ENCODE data around the gene IL12RB2. TPM values are rescaled to one million over a fixed set of nuclear protein-coding genes. Genes with fewer than 3 reads are reported as not detected.

Gene IL12RB2, protein sequence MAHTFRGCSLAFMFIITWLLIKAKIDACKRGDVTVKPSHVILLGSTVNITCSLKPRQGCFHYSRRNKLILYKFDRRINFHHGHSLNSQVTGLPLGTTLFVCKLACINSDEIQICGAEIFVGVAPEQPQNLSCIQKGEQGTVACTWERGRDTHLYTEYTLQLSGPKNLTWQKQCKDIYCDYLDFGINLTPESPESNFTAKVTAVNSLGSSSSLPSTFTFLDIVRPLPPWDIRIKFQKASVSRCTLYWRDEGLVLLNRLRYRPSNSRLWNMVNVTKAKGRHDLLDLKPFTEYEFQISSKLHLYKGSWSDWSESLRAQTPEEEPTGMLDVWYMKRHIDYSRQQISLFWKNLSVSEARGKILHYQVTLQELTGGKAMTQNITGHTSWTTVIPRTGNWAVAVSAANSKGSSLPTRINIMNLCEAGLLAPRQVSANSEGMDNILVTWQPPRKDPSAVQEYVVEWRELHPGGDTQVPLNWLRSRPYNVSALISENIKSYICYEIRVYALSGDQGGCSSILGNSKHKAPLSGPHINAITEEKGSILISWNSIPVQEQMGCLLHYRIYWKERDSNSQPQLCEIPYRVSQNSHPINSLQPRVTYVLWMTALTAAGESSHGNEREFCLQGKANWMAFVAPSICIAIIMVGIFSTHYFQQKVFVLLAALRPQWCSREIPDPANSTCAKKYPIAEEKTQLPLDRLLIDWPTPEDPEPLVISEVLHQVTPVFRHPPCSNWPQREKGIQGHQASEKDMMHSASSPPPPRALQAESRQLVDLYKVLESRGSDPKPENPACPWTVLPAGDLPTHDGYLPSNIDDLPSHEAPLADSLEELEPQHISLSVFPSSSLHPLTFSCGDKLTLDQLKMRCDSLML
- total RNA-seq (2013; cell fraction: nucleolus; rRNA removed): 1.1 and 1.7 TPM in 2 replicates
- 0.85 and 1.1 TPM in 2 replicates for total RNA-seq (2014; rRNA removed)
- total RNA-seq (2014; rRNA removed; fragmentation: Illumina TruSeq; extraction: Trizol): 0.60 and 1.1 TPM in 2 replicates
- 0.54 and 0.61 TPM in 2 replicates for total RNA-seq (2021)
- polyA plus RNA-seq (2011; ENCODE audit: low read depth): 4.2 TPM
- 0.15 and 0.27 TPM in 2 replicates for polyA plus RNA-seq (2011; rRNA removed)
- polyA plus RNA-seq (2011; cell fraction: cytosol; rRNA removed): 0.12 and 0.25 TPM in 2 replicates
- polyA plus RNA-seq (2011; cell fraction: nucleus; rRNA removed): 0.64 and 0.92 TPM in 2 replicates
- 5.9 and 11.1 TPM in 2 replicates for polyA plus RNA-seq (2012)
- polyA plus RNA-seq (2014; fragmentation: Illumina TruSeq; extraction: Trizol): 0.73 and 1.1 TPM in 2 replicates
- polyA plus RNA-seq (2014; fragmentation: Nextera tagmentation; extraction: Ambion mirVana): under 1 TPM in 1 of 2 experiments, not detected in 1; 0.24 TPM
- polyA plus RNA-seq (2014; rRNA removed): 0.24 and 0.96 TPM in 2 replicates
- polyA plus RNA-seq (2016; fragmentation: Nextera tagmentation; extraction: Ambion mirVana): under 1 TPM; 0.52 to 0.69 TPM
- polyA minus RNA-seq (2011; rRNA and poly(A)+ RNA removed): 0.41 and 0.73 TPM in 2 replicates
- not detected in 2 replicates for polyA minus RNA-seq (2011; cell fraction: cytosol; rRNA and poly(A)+ RNA removed)
- polyA minus RNA-seq (2011; cell fraction: nucleus; rRNA and poly(A)+ RNA removed): 0.36 and 0.86 TPM in 2 replicates
- Bru-seq, nascent RNA: percentile 49 among the genes with signal in this experiment
- percentile 44 among the genes with signal in this experiment for BruChase-seq, experiment 1, labeled RNA remaining after a 6-hour chase
- BruChase-seq, experiment 2, labeled RNA remaining after a 2-hour chase: percentile 42 among the genes with signal in this experiment
- long read RNA-seq, experiment 1: 0 reads
- long read RNA-seq, experiment 2, partial matches to known transcripts: 0 of 1 reads
- long read RNA-seq, experiment 2, other reads (novel, unspliced or antisense): 1 of 1 reads

- DNase-seq (ENCODE audit: low read depth, low spot score) (no peak), FAIRE-seq (no peak), ATAC-seq (no peak)
- Histone ChIP-seq H3K4me3 (peak within 1 kb of the TSS; percentile 58; the same call in 1 of the 2 replicates), H3K4me1 (ENCODE audit: control insufficient read depth, insufficient read depth, low read length) (peaks cover 3% of the 10 kb centered on the region), H3K9ac (ENCODE audit: control insufficient read depth, insufficient read depth, low read length) (peak within 1 kb of the TSS; percentile 44), H2AFZ (ENCODE audit: control insufficient read depth, low read depth, low read length) (peak within 1 kb of the TSS; percentile 64), H3K4me2 (ENCODE audit: control insufficient read depth, insufficient read depth) (peak within 1 kb of the TSS; percentile 68), H3K27ac (ENCODE audit: control insufficient read depth, insufficient read depth) (no peak within 1 kb of the TSS), H3K79me2 (ENCODE audit: control insufficient read depth, insufficient read depth, low read length) (no peaks in the 10 kb centered on the region; the same call in 1 of the 2 replicates), H4K20me1 (ENCODE audit: control insufficient read depth, insufficient read depth) (no peaks in the 10 kb centered on the region), H3K27me3 (replicated peaks in 1 of 2; ENCODE audit: control insufficient read depth in 2 of 2, insufficient read depth in 2 of 2, low read length in 1 of 2) (peaks cover 3 to 5% of the 10 kb centered on the region in 2 experiments; a peak in 2 of 4 replicates), H3K36me3 (ENCODE audit: control insufficient read depth in 2 of 2, insufficient read depth in 2 of 2, low read length in 1 of 2) (no peaks in the 10 kb centered on the region), H3K9me3 (replicated peaks; ENCODE audit: control insufficient read depth, insufficient read depth, low read length) (no peaks in the 10 kb centered on the region)
- WGBS (ENCODE audit: insufficient coverage, insufficient replicate concordance, low lambda C conversion rate, missing lambda C conversion rate): 16% methylated on average over 40 of the region's 75 CpGs
- in situ Hi-C loops (cut with MboI): no loop called here
- ChIA-PET SMC1A (ENCODE audit: uncharacterized antibody, unreplicated experiment) (no interaction called here), CTCF (no interaction called here), RAD21 (ENCODE audit: unreplicated experiment) (no interaction called here), POLR2A (no interaction called here)
- intact Hi-C loops (cut with micrococcal nuclease; ENCODE audit: unreplicated experiment): no loop called here
- no TSS peak for BruUV-seq (replicated peaks)
- TF ChIP-seq SMAD1 (IDR thresholded peaks at IDR 0.05; ENCODE audit: low read depth, partially characterized antibody): no peak
- peak in 1 of 2 experiments; percentile 44; a peak in 1 of 4 replicates for TF ChIP-seq BHLHE40 (IDR thresholded peaks at IDR 0.05; ENCODE audit: borderline replicate concordance in 1 of 2, low read depth in 2 of 2, low read length in 1 of 2)
- no peak for TF ChIP-seq SIX5 (IDR thresholded peaks at IDR 0.05; ENCODE audit: low read depth, low read length, severe bottlenecking)
- TF ChIP-seq, protein P1, sequence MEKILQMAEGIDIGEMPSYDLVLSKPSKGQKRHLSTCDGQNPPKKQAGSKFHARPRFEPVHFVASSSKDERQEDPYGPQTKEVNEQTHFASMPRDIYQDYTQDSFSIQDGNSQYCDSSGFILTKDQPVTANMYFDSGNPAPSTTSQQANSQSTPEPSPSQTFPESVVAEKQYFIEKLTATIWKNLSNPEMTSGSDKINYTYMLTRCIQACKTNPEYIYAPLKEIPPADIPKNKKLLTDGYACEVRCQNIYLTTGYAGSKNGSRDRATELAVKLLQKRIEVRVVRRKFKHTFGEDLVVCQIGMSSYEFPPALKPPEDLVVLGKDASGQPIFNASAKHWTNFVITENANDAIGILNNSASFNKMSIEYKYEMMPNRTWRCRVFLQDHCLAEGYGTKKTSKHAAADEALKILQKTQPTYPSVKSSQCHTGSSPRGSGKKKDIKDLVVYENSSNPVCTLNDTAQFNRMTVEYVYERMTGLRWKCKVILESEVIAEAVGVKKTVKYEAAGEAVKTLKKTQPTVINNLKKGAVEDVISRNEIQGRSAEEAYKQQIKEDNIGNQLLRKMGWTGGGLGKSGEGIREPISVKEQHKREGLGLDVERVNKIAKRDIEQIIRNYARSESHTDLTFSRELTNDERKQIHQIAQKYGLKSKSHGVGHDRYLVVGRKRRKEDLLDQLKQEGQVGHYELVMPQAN (conservative IDR thresholded peaks at IDR 0.05): no peak
- peak; percentile 32 for TF ChIP-seq HDAC6 (IDR thresholded peaks at IDR 0.05; ENCODE audit: unreplicated experiment)
- no peak for TF ChIP-seq SIN3A (IDR thresholded peaks at IDR 0.05; ENCODE audit: low read depth, low read length)
- TF ChIP-seq ZSCAN29 (IDR thresholded peaks at IDR 0.05): no peak
- TF ChIP-seq PAX8 (IDR thresholded peaks at IDR 0.05): no peak
- TF ChIP-seq SMC3 (IDR thresholded peaks at IDR 0.05; ENCODE audit: borderline replicate concordance, low read length): no peak
- no peak for TF ChIP-seq YY1 (IDR thresholded peaks at IDR 0.05; ENCODE audit: low read depth, low read length)
- no peak for TF ChIP-seq RB1 (IDR thresholded peaks at IDR 0.05; ENCODE audit: borderline replicate concordance)
- no peak for TF ChIP-seq CREB1 (IDR thresholded peaks at IDR 0.05; ENCODE audit: low read depth)
- TF ChIP-seq POLR2AphosphoS5 (IDR thresholded peaks at IDR 0.05; ENCODE audit: low read length): peak; percentile 43; the same call in 1 of the 2 replicates
- no peak for TF ChIP-seq SMARCA5 (IDR thresholded peaks at IDR 0.05)
- peak; percentile 51 for TF ChIP-seq POLR2A (IDR thresholded peaks at IDR 0.05; ENCODE audit: low read depth, low read length)
- TF ChIP-seq RAD21 (IDR thresholded peaks at IDR 0.05; ENCODE audit: insufficient read depth, low read depth, low read length): no peak
- no peak for TF ChIP-seq IKZF1 (conservative IDR thresholded peaks at IDR 0.05)
Observed at GRCh38 chr1:67307251-67308060, at the start of gene IL12RB2. IL12RB2 (plus strand) TSS chr1:67307873; CDS start chr1:67320369, 12,496 bp downstream.
